ENCODE measurements around the gene RNF152. TPM values are rescaled to one million over a fixed set of nuclear protein-coding genes. Genes with fewer than 3 reads are reported as not detected.

RNF152 gene
- total and polyA plus RNA-seq, 2 of the 13 experiments (the other 11 are each of a cell fraction or from before 2014, with no cell fraction given) = 0.04 TPM; not detected in 1

- no peak for TF ChIP-seq NFAT5 (CRISPR knock-in tag; IDR thresholded peaks at IDR 0.05)
- TF ChIP-seq ZNF782 (CRISPR knock-in tag; IDR thresholded peaks at IDR 0.05; ENCODE audit: borderline replicate concordance) = no peak
- no peak for TF ChIP-seq EHMT2 (IDR thresholded peaks at IDR 0.05; ENCODE audit: borderline replicate concordance, low read depth, low read length)
- TF ChIP-seq FLYWCH1 (CRISPR knock-in tag; IDR thresholded peaks at IDR 0.05) = no peak
Observed at GRCh38 chr18:61820882-61821281, 71.9 kb downstream of the RNF152 start (continued).

- POLR2A ChIA-PET = no interaction called here
- no peak overlapping the region for H3K9ac ChIP-seq (ENCODE audit: insufficient read depth, low read depth, low read length)
- WGBS (ENCODE audit: low lambda C conversion rate) = 30% methylated on average over 5 of the region's 5 CpGs
- TF ChIP-seq REL (CRISPR knock-in tag; conservative IDR thresholded peaks at IDR 0.05) (no peak), DMAP1 (CRISPR knock-in tag; IDR thresholded peaks at IDR 0.05) (no peak), ZGPAT (CRISPR knock-in tag; IDR thresholded peaks at IDR 0.05) (no peak), ZNF646 (CRISPR knock-in tag; IDR thresholded peaks at IDR 0.05) (no peak), ZNF761 (CRISPR knock-in tag; conservative IDR thresholded peaks at IDR 0.05) (no peak), KMT2A (CRISPR knock-in tag; IDR thresholded peaks at IDR 0.05) (no peak), ZNF703 (CRISPR knock-in tag; IDR thresholded peaks at IDR 0.05; ENCODE audit: borderline replicate concordance) (no peak)
Observed at GRCh38 chr18:61817086-61817485, 75.7 kb downstream of the RNF152 start.

More at GRCh38 chr18:61817086-61817485, 75.7 kb downstream of the RNF152 start:
- DNase-seq (ENCODE audit: low spot score) (no peak), FAIRE-seq (no peak), ATAC-seq (no peak)
- CTCF ChIA-PET (ENCODE audit: low intra/inter-chr PET ratio, low total read pairs) = no interaction called here
- Histone ChIP-seq H3K27me3 (ENCODE audit: control insufficient read depth in 1 of 2, insufficient read depth in 2 of 2, low read length in 2 of 2) (no peaks in the 10 kb centered on the region; a peak in 1 of 5 replicates), H3K27ac (ENCODE audit: extremely low read length, insufficient read depth, low read length) (no peak overlapping the region), H3K36me3 (replicated peaks in 1 of 2; ENCODE audit: control insufficient read depth in 1 of 2, insufficient read depth in 2 of 2, low read length in 2 of 2) (no peaks in the 10 kb centered on the region), H3K4me3 (replicated peaks in 1 of 3; ENCODE audit: insufficient read depth in 1 of 3, low read depth in 2 of 3, low read length in 3 of 3) (no peak overlapping the region), H3K4me2 (ENCODE audit: low read depth, low read length) (no peak overlapping the region), H3K79me2 (ENCODE audit: insufficient read depth, low read length) (no peaks in the 10 kb centered on the region), H3K4me1 (ENCODE audit: insufficient read depth, low read length) (no peaks in the 10 kb centered on the region), H3K9me3 (ENCODE audit: low read length) (no peaks in the 10 kb centered on the region), H2AFZ (ENCODE audit: low read length) (no peak overlapping the region), H4K20me1 (ENCODE audit: insufficient read depth, low read length) (no peaks in the 10 kb centered on the region)
- in situ Hi-C loops (cut with HindIII; ENCODE audit: extremely low pct_ligation_motif_present, low pct_unique_long_range_greater_than_20kb) (no loop called here), intact Hi-C loops (cut with micrococcal nuclease; ENCODE audit: unreplicated experiment) (no loop called here)
- no TSS peak for BruUV-seq (replicated peaks)
